Stimulated activated CD4-positive, alpha-beta T cell treated with anti-CD3 and anti-CD28 coated beads, Interleukin-2, amount 100 ng/mL, for 48 hours (primary cell): ENCODE data around the gene PPP2R5C.

Experiments
- DNase-seq, 2 donors: peaks; one replicate each; pipeline ENCODE4 v3.0.0-alpha.2; 2020

The PPP2R5C gene

GRCh38 chr14:101894365-101895081 is 133.0 kb downstream of the PPP2R5C start:
- DNase-seq, result no peak

- DNase-seq, result no peak
These were observed 133.7 kb downstream of the PPP2R5C start for GRCh38 chr14:101895256-101895655.

GRCh38 chr14:101897326-101897725 is 135.8 kb downstream of the PPP2R5C start:
- no peak for DNase-seq

GRCh38 chr14:101898416-101898815 is 136.9 kb downstream of the PPP2R5C start:
- no peak for DNase-seq

GRCh38 chr14:101899263-101899662 is 137.8 kb downstream of the PPP2R5C start:
- DNase-seq, result no peak

- no peak for DNase-seq
These were observed 138.7 kb downstream of the PPP2R5C start for GRCh38 chr14:101900253-101900652.

GRCh38 chr14:101903111-101903561 is 141.6 kb downstream of the PPP2R5C start:
- no peak for DNase-seq

GRCh38 chr14:101905614-101906013 is 144.1 kb downstream of the PPP2R5C start:
- no peak for DNase-seq

GRCh38 chr14:101906645-101907044 is 145.1 kb downstream of the PPP2R5C start:
- no peak for DNase-seq

- no peak for DNase-seq
These were observed 146.1 kb downstream of the PPP2R5C start for GRCh38 chr14:101907619-101908018.

GRCh38 chr14:101908795-101909194 is 147.3 kb downstream of the PPP2R5C start:
- no peak for DNase-seq

GRCh38 chr14:101909371-101910096 is 148.0 kb downstream of the PPP2R5C start:
- DNase-seq, result no peak

- DNase-seq, result no peak
These were observed 151.3 kb downstream of the PPP2R5C start for GRCh38 chr14:101912841-101913240.

GRCh38 chr14:101914083-101914482 is 152.6 kb downstream of the PPP2R5C start:
- DNase-seq, result no peak

GRCh38 chr14:101915871-101916815 is 154.6 kb downstream of the PPP2R5C start:
- DNase-seq, result no peak

- DNase-seq, result no peak
These were observed 155.4 kb downstream of the PPP2R5C start for GRCh38 chr14:101916816-101917412.

GRCh38 chr14:101917413-101918017 is 156.0 kb downstream of the PPP2R5C start:
- DNase-seq, result no peak

GRCh38 chr14:101918065-101918989 is 156.8 kb downstream of the PPP2R5C start:
- DNase-seq, result no peak

- DNase-seq, result no peak
These were observed 158.8 kb downstream of the PPP2R5C start for GRCh38 chr14:101920271-101920670.

GRCh38 chr14:101922866-101923265 is 161.4 kb downstream of the PPP2R5C start:
- no peak for DNase-seq

- DNase-seq, result no peak
These were observed 163.6 kb downstream of the PPP2R5C start for GRCh38 chr14:101925152-101925551.
